ENCODE data around the gene CDH4.

Gene CDH4

DNA sequence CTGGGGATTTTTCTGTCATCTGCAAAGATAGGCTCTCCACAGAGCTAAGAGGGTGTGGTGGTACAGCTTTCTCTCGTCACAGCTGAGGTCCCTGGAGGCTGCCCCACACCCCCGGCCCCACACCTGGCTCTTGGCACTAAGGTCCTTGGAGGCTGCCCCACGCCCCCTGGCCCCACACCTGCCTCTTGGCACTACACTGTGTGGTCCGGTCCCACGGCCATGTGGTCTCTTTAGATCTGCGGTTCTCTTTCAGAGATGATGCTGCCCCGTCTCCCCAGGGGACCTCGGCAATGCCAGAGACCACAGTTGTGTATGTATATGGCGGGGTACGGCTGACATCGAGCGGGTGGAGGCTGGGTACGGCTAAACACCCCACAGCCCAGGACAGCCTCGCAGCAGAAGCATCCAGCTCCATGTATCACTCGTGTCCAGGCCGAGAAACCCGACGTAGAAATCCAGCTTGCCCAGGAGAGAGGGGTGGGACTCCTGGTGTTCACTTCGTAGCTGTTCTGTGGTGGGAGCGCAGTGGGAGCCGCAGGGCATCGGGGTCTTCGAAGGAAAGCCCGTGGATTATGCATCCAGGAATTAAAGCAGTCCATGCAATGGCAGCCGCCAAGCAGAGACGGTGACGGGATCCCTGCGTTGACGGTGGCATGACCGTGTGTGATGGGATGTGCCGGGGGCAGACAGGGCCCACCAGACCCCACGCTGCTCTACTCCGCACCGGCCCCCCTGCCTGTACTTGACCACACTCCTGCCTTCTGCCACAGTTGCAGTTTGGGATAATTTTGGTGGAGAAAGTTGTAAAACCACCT lies 292.1 kb downstream of the CDH4 start:
- Histone ChIP-seq H3F3A (ENCODE audit: insufficient read depth) (no peaks in the 10 kb centered on the region), H3K27ac (ENCODE audit: low read depth, low read length) (no peak overlapping the region), H3K4me2 (ENCODE audit: low read depth, low read length, poor library complexity, severe bottlenecking) (no peak overlapping the region), H3K36me3 (ENCODE audit: low read length) (no peaks in the 10 kb centered on the region), H3K27me3 (ENCODE audit: low read length) (no peaks in the 10 kb centered on the region), H3K9me3 (ENCODE audit: insufficient read depth, low read length) (no peaks in the 10 kb centered on the region), H3K79me2 (ENCODE audit: insufficient read depth, low read length) (no peaks in the 10 kb centered on the region), H3K4me3 (ENCODE audit: insufficient read depth, low read length, poor library complexity, severe bottlenecking) (no peak overlapping the region), H4K20me1 (ENCODE audit: low read depth, low read length) (no peaks in the 10 kb centered on the region), H3K9me2 (replicated peaks; ENCODE audit: insufficient read depth, low read length) (no peaks in the 10 kb centered on the region), H3K9ac (ENCODE audit: low read length) (no peak overlapping the region), H2AFZ (ENCODE audit: low read depth, low read length, severe bottlenecking) (no peak overlapping the region)
- no peak for TF ChIP-seq EZH2phosphoT487 (conservative IDR thresholded peaks at IDR 0.05; ENCODE audit: low read length)
- TF ChIP-seq, protein P1, sequence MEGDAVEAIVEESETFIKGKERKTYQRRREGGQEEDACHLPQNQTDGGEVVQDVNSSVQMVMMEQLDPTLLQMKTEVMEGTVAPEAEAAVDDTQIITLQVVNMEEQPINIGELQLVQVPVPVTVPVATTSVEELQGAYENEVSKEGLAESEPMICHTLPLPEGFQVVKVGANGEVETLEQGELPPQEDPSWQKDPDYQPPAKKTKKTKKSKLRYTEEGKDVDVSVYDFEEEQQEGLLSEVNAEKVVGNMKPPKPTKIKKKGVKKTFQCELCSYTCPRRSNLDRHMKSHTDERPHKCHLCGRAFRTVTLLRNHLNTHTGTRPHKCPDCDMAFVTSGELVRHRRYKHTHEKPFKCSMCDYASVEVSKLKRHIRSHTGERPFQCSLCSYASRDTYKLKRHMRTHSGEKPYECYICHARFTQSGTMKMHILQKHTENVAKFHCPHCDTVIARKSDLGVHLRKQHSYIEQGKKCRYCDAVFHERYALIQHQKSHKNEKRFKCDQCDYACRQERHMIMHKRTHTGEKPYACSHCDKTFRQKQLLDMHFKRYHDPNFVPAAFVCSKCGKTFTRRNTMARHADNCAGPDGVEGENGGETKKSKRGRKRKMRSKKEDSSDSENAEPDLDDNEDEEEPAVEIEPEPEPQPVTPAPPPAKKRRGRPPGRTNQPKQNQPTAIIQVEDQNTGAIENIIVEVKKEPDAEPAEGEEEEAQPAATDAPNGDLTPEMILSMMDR (IDR thresholded peaks at IDR 0.05; ENCODE audit: insufficient read depth, low read length, poor library complexity, severe bottlenecking), result no peak

DNA sequence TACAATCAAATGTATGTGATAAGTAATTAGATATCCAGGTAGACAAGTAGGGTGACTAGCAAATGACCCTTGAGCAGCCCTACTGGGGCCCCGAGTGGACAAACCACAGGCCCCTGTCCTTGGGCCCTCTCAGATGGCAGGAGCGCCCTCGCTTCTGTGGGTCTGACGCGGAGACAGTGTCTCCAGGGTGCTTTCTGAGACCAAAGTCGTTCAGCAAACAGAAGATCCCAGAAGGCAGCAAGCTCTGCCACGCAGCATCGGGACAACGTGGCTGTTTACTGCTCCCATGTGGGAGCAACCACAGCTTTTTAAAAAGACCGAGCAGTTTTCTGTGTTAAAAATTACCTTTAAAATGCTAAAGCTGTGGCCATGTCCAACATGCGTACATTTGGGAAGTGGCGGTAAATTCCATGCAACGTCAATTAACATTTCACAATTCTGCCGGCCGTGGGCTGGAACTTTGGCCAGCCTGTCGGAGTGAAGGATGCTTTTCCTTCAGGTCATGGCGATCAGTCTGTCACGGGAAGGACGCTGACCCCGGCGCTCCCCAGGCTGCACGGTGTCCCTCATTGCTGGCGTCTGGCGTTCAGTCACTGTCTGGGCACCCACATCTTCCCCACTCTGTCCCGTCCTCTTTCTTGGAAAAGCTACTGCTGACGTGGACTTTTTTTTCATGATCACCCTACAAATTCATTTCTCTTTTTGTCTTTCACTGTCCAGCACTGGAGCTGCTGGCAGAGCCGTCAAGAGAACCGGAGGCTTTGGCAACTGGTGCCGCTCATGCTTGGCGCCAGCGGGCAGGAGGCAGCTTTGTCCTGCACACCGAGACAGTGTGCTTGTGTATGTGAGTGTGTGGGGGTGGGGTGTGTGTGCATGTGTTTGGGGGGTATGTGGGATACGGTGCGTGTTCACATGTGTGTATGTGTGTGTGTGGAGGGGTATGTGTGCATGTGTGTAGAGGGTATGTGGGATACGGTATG lies 293.1 kb downstream of the CDH4 start:
- TF ChIP-seq, protein P1 (IDR thresholded peaks at IDR 0.05; ENCODE audit: insufficient read depth, low read length, poor library complexity, severe bottlenecking), result no peak
- no peak for TF ChIP-seq EZH2phosphoT487 (conservative IDR thresholded peaks at IDR 0.05; ENCODE audit: low read length)
- Histone ChIP-seq H3F3A (ENCODE audit: insufficient read depth) (no peaks in the 10 kb centered on the region), H3K36me3 (ENCODE audit: low read length) (no peaks in the 10 kb centered on the region), H2AFZ (ENCODE audit: low read depth, low read length, severe bottlenecking) (no peak overlapping the region), H3K9ac (ENCODE audit: low read length) (no peak overlapping the region), H3K9me3 (ENCODE audit: insufficient read depth, low read length) (no peaks in the 10 kb centered on the region), H4K20me1 (ENCODE audit: low read depth, low read length) (no peaks in the 10 kb centered on the region), H3K27ac (ENCODE audit: low read depth, low read length) (no peak overlapping the region), H3K79me2 (ENCODE audit: insufficient read depth, low read length) (no peaks in the 10 kb centered on the region), H3K4me2 (ENCODE audit: low read depth, low read length, poor library complexity, severe bottlenecking) (no peak overlapping the region), H3K9me2 (replicated peaks; ENCODE audit: insufficient read depth, low read length) (no peaks in the 10 kb centered on the region), H3K4me3 (ENCODE audit: insufficient read depth, low read length, poor library complexity, severe bottlenecking) (no peak overlapping the region), H3K27me3 (ENCODE audit: low read length) (no peaks in the 10 kb centered on the region)

DNA sequence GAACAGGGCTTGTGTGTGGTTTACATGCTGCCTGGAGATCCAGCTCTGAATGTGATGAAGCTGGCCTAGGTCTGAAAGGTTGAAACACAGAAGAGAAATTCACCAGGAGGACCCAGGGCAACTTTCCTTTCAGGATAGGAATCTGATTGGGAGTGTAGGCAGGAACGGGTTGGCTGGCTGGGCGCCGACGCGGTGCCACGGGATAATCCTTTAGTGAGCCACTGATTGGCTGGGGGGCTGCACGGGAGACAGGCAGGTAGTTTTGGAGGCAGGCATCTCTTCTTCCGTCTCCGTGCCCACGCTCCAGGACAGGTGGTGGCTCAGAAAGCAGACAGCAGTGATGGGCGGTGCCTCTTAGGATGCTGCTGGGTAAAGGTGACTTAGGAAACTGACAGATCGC lies 294.6 kb downstream of the CDH4 start:
- Histone ChIP-seq H3K27me3 (ENCODE audit: low read length) (no peaks in the 10 kb centered on the region), H3K9me3 (ENCODE audit: insufficient read depth, low read length) (no peaks in the 10 kb centered on the region), H3K4me3 (ENCODE audit: insufficient read depth, low read length, poor library complexity, severe bottlenecking) (no peak overlapping the region)

More for the DNA sequence above, 294.6 kb downstream of the CDH4 start:
- H3K79me2 ChIP-seq (ENCODE audit: insufficient read depth, low read length), result no peaks in the 10 kb centered on the region
- no peak overlapping the region for H2AFZ ChIP-seq (ENCODE audit: low read depth, low read length, severe bottlenecking)
- no peaks in the 10 kb centered on the region for H3F3A ChIP-seq (ENCODE audit: insufficient read depth)
- no peaks in the 10 kb centered on the region for H3K36me3 ChIP-seq (ENCODE audit: low read length)
- H3K4me2 ChIP-seq (ENCODE audit: low read depth, low read length, poor library complexity, severe bottlenecking), result no peak overlapping the region
- H3K9ac ChIP-seq (ENCODE audit: low read length), result no peak overlapping the region
- no peak overlapping the region for H3K27ac ChIP-seq (ENCODE audit: low read depth, low read length)
- no peaks in the 10 kb centered on the region for H4K20me1 ChIP-seq (ENCODE audit: low read depth, low read length)
- H3K9me2 ChIP-seq (replicated peaks; ENCODE audit: insufficient read depth, low read length), result no peaks in the 10 kb centered on the region
- TF ChIP-seq, protein P1 (IDR thresholded peaks at IDR 0.05; ENCODE audit: insufficient read depth, low read length, poor library complexity, severe bottlenecking), result no peak
- no peak for TF ChIP-seq EZH2phosphoT487 (conservative IDR thresholded peaks at IDR 0.05; ENCODE audit: low read length)
